NCI-H146 treated with DMSO at 0.1 percent for 48 hours (cell line): ENCODE measurements around the gene MOSPD3.

Source experiments
- DNase-seq: peaks from one replicate; lab custom pipeline; 2025; ENCODE audit not compliant: unreplicated experiment; lab: John Stamatoyannopoulos, UW

The MOSPD3 gene

DNA sequence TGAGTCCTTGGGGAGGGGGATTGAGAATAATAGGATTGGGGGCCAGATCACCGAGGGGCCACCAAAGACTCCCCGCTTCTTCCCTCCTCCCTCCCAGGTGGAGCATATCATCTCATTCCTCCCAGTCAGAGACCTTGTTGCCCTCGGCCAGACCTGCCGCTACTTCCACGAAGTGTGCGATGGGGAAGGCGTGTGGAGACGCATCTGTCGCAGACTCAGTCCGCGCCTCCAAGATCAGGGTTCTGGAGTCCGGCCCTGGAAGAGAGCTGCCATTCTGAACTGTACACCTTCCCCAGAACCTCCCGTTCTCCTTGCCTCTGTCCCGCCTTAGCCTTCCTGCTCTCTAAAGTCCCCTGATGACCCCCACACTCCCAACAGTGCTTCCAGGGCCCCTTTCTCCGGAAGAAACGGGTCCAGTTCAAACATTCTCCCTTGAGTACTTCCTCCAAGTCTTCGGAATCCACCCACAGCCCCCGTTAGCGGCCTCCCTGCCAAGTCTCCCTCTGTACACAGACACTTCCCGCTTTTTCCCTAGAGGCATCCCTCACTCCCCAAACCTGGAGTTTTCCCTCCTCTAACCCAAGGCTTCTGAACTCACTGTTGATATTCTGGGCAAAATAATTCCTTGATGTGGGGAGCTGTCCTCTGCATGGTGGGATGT is 22.1 kb upstream of the MOSPD3 start:
- no peak for DNase-seq

DNA sequence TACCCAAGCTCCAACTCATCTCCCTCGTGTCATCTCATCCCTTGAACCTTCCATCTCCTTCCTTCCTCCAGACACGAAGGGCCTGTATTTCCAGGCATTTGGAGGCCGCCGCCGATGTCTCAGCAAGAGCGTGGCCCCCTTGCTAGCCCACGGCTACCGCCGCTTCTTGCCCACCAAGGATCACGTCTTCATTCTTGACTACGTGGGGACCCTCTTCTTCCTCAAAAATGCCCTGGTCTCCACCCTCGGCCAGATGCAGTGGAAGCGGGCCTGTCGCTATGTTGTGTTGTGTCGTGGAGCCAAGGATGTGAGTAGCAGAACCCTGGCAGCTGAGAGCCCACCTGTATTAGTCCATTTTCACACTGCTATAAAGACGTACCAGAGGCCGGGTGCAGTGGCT is 20.7 kb upstream of the MOSPD3 start:
- DNase-seq, result no peak

DNA sequence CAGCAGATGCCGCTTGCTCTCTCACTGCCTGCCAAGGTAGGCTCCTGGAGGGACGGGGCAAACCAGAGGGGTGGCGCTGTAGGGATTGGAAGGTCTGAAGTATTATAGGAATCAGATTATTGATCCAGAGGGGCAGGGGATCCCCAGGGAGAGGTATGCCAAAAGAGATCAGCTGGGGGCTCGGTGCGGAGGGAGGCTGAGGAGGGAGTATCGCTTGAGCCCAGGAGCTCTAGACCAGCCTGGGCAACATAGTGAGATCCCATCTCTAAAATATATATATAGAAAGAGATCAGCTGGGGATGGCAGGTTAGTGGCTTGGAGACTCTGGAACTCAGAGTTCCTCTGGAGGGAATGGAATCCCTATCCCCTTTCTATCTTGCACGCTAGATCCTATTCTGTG is 17.2 kb upstream of the MOSPD3 start:
- no peak for DNase-seq

DNA sequence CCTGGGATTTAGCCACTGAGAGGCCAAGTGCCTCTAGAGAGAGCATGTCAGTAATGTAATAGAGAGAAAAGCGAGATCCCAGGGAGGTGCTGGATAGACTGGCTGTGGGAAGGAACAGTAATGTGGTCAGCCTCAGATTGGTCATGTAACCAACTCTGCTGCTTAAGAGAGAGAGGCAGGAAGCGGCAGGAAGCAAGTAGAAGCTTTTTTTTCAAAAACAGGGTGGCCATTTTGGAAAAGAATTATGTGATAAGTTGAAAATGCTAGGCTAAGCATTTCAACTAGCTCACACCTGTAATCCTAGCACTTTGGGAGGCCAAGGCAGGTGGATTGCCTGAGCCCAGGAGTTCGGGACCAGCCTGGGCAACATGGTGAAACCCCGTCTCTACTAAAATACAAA is 13.9 kb upstream of the MOSPD3 start:
- DNase-seq, result no peak

DNA sequence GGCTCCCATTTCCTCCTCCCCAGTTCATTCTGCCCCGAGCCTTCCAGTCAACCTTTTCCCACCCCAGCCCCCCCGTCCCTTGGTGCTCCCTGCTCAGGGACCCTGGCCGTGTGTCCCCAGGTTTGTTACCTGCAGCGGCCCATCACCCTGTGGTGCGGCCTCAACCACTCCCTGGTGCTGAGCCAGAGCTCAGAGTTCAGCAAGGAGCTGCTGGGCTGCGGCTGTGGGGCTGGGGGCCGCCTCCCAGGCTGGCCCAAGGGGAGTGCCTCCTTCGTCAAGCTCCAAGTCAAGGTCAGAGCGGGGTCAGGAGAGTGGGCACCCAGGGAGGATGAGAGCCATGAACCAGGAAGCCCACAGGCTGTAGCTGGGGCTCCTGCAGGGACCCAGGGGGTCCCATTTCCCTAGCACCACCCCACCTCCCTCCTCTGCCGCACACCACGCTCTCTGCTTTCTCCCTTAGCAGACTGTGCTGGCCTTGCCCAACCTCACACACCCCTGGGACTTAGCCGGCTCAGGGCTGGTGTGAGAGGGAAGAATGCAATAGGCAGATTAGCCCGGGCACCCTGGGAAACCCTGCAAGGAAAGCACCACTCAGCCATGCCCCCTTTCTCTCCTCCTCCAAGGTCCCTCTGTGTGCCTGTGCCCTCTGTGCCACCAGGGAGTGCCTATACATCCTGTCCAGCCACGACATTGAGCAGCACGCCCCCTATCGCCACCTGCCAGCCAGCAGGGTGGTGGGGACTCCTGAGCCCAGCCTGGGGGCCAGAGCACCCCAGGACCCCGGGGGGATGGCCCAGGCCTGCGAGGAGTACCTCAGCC is 12.2 kb upstream of the MOSPD3 start:
- DNase-seq, result no peak

DNA sequence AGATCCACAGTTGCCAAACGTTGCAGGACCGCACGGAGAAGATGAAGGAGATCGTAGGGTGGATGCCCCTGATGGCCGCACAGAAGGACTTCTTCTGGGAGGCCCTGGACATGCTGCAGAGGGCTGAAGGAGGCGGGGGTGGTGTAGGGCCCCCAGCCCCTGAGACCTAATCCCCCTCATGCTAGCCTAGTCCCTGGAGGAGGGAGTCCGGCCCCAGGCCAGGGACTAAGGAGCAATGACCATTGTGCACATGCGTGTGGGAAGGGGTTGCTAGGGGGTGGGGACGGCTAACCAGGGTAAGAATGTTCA is 11.7 kb upstream of the MOSPD3 start:
- DNase-seq, result no peak

DNA sequence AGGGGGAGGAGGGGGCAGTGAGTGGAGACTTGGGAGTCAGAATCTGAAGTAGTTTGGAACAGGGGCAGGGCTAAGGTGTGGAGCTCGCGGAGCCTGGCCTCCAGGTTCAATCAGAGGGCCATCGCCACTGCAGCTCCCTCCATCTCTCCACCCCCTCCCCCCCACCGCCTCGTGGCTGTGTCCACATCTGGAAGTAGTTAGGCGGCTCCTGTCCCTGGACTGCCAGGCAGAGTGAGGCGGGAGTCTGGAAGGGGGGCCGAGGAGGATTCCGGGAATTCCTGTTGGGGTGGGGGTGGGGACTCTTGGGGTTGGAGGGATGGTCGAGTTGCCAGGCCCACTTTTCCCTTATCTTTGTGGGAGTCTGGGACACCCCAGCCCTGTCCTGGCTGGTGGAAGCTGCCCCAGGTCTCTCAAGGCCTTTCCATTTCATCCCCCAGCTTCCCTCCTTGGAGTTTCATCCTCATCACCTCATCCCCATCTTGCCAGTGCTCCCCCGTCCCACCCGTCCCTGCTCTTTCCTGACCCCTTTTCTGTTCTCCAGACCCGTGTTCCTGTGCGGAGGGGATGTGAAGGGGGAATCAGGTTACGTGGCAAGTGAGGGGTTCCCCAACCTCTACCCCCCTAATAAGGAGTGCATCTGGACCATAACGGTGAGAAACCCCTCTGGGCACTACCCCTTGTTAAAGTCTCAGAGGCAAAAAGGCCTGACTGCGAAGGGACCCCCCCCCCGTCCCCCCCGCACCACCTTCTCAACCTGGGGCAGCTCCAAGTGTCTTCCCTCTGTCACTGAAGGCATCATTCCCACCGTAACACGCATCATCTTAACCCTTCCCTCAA is 9.2 kb upstream of the MOSPD3 start:
- DNase-seq, result no peak

DNA sequence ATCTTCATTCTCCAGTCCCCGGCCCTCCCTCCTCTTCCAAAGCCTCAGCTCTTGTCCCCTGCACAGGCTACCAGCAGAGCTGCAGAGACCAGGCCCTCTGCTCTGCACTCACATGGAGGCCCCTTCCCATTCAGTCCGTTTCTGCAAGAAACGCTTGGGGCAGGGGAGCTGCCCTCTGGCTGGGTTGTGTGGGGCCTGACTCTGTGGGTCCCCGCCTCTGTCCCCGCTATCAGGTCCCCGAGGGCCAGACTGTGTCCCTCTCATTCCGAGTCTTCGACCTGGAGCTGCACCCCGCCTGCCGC is 8.7 kb upstream of the MOSPD3 start:
- DNase-seq, result no peak

DNA sequence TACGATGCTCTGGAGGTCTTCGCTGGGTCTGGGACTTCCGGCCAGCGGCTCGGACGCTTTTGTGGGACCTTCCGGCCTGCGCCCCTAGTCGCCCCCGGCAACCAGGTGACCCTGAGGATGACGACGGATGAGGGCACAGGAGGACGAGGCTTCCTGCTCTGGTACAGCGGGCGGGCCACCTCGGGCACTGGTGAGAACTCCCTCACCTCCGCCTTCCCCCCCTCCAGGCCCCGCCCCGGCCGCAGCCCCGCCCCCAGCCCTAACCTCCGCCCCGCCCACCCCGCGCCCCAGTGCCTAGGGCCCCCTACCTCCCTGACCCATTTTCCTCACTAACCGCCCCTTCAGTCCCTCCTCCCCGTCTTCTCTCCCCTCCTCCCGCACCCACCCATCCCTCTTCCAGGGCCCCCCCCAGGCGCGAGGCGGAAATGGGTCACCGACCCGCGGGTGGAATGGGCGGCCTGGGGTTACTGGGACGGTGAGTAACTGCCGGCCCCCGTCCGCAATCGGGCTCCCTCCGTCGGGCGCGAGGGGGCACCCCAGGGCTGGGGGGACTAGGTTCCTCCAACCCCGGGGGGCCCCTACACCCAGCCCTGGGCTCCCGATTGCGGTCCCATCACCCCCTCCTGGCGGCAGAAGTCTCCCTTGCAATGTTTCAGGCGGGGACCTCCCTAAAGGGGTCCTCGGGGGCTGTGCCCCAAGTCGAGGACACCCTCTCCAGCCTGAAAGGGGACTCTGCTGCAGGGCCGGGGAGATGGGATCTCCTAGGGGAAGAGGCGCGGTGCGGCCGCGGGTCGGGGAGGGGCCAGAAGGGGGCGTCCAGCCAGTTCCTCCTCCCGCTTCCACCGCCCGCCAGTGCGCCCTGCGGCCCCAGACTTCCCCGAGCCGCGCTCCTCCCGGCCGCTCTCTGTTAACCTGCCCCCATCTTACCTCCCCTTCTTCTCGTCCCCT is 8.0 kb upstream of the MOSPD3 start:
- peak; percentile 43 for DNase-seq

DNA sequence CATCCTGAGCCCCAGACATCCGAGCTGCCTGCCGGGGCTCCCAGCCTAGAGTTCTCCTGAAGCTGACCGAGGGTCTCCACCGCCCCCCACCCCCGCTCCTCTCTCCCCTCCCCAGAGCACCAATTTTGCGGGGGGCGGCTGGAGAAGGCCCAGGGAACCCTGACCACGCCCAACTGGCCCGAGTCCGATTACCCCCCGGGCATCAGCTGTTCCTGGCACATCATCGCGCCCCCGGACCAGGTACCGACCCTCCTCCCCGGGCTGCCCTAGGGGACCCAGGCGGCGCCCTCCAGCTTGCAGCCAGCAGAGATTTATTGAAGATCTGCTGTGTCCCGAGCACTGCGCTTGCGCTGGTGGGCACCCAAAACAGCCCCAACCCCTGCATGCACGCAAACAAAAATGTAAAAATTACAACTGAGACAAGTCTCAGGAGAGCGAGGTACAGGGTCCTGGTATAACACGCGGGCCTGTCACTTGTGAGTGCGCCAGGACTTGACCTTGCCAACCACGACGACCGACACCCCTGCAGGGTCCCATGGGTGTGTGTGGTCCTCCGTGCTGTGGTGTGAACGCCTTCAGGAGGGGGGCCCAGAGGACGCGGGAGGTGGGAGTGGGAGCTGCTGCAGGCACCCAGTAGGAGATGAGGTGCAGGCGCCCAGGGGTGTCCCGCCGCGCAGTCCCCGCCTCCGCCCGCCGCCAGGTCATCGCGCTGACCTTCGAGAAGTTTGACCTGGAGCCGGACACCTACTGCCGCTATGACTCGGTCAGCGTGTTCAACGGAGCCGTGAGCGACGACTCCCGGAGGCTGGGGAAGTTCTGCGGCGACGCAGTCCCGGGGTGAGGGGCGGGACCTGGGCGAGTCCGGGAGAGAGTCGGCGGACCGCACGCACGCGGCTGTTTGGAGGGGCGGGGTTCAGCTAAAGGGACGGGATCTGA is 7.1 kb upstream of the MOSPD3 start:
- no peak for DNase-seq

DNA sequence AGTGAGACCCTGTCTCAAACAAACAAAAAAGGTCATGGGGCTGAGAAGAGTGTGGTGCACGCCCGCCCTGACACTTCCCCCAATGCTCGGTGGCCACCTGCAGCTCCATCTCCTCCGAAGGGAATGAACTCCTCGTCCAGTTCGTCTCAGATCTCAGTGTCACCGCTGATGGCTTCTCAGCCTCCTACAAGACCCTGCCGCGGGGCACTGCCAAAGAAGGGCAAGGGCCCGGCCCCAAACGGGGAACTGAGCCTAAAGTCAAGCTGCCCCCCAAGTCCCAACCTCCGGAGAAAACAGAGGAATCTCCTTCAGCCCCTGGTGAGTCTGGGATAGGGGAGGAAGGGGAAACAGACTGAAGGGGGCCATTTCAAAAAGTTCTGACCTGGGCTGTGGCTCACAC is 6.0 kb upstream of the MOSPD3 start:
- DNase-seq, result no peak

DNA sequence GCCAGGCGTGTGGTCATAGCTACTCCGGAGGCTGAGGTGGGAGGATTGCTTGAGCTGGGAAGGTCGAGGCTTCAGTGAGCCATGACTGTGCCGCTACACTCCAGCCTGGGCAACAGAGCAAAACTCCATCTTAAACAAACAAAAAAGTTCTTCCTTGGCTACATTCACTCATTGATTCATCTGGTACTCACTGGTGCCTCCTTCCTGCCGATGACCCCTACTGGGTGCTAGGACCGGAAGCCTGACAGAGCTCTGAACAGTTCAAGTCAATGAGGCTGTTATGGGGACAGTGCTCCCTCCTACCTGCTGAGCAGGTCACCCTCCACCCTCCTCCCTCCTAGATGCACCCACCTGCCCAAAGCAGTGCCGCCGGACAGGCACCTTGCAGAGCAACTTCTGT is 5.2 kb upstream of the MOSPD3 start:
- no peak for DNase-seq

DNA sequence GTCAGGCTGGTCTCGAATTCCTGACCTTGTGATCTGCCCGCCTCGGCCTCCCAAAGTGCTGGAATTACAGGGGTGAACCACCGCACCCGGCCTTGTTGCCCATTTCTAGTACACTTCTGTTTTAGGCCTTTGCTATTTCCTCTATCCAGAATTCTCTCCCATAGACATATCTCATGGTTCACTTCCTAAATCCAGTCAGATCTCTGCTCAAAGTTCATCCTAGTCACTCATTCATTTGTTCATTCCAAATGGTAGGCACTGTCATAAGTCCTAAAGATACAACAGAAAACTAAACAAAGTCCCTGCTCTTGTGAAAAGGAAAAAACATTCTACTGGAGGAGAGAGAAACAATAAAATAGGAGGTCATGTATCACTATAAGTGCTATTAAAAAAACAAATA is 2.4 kb upstream of the MOSPD3 start:
- no peak for DNase-seq

DNA sequence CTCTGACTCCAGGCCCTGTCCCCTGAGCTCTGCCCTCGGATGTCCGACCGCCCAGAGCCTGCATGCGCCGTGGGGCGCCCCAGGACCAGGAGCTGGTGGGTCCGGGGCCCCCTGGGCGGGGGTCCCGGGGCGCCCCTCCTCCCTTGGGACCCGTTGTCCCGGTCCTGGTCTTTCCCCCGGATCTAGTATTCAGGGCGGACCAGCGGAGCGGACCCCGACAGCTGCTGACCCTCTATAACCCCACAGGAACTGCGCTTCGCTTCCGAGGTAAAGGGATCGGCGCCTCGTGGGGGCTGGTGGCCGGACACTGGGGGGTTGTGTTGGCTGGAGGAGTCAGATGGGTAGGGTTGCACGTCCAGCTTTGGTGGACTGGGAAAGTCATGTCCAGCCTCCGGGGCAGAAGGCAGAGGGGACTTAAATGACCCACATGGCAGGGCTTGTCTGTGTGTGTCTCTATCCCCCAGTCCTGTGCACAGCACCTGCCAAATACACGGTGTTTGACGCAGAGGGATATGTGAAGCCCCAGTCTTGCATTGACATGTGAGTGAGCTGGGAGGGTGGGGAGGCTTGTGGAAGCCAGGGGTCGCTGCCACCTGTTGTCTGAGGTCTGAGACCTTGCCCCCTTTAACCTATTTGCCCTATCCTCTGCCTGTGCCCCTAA is 520 bp downstream of the MOSPD3 start:
- no peak for DNase-seq

DNA sequence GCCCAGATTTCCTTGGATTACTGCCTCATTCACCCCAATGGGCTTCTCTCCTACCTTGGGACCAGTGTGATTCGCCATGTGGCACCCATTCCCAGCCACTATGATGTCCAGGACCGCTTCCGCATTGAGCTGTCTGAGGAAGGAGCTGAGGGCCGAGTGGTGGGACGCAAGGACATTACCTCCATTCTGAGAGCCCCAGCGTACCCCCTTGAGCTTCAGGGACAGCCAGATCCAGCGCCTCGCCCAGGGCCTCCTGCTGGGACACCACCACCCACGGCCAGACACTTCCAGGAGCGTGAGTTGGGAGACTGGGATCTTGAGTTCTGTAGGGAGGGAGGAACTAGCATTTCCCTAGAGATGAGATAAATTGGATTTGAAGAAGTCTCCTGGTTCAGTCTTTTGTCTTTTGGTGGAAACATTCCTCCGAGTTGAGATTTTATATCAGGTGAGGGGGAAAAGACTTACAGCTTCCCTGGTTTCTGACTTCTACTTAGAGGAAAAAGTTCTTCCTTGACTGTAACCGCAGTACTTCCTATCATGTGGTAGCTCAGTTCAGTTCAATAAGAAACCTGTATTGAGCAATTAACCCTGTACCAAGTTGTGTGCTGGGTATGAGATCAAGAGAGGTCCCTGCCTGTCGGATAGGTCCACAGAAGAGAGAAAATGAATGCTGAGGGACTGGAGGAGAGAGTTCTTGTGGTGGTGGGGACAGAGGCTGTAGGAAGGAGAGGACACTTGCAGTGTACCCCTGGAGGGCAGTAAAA is 1.3 kb downstream of the MOSPD3 start:
- no peak for DNase-seq

DNA sequence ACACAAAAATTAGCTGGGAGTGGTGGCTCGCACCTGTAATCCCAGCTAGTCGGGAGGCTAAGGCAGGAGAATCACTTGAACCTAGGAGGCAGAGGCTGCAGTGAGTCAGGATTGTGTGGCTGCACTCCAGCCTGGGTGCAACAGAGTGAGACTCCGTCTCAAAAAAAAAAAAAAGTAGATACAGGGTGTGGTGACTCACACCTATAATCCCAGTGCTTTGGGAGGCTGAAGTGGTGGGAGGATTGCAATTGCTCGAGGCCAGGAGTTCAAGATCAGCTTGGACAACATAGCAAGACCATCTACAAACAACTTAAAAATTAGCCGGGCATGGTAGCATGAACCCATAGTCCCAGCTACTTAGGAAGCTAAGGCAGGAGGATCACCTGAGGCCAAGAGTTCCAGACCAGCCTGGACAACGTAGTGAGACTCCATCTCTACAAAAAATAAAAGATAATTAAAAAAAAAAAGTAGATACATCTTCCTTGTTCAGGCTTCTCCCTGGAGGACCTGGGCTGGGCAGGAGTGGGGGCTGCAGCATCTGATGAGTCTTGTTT is 2.0 kb downstream of the MOSPD3 start:
- DNase-seq, result no peak

DNA sequence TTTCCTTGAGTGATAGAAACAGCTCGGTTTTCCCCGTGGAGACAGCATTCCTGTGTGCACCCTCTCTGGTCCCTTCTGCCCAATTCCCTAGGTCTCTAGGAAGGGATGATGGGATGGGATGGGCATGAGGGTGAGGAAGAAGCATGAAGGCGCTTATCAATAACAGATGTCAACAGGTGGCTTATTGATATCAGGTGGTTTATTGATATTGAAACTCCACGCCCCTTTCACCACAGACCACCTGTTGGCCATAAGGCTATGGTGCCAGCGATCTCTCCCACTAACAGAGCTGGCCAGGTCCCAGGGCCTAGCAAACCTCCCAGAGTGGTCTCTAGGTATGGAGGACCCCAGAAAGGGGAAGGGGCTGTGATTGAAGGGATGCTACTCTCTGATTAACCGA is 7.9 kb downstream of the MOSPD3 start:
- DNase-seq, result no peak

DNA sequence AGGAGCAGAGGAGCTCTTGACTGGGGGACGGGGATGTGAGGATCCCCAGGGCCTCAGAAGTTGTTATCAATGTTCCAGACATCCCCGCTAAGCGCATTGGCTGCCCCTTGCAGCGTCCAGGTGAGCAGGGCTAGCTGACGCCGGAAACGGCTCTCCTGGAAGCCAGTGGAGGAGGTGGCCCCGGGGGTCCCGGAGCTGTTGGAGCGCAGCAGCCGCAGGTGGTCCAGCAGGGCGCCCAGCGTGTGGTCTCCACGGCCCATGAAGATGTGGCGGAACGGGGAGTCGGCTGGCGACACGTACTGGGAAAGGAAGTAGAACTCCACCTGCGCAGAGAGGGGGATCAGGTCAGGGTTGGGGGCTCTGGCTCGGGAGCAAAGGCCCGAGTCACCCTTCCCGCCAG is 8.5 kb downstream of the MOSPD3 start:
- no peak for DNase-seq

DNA sequence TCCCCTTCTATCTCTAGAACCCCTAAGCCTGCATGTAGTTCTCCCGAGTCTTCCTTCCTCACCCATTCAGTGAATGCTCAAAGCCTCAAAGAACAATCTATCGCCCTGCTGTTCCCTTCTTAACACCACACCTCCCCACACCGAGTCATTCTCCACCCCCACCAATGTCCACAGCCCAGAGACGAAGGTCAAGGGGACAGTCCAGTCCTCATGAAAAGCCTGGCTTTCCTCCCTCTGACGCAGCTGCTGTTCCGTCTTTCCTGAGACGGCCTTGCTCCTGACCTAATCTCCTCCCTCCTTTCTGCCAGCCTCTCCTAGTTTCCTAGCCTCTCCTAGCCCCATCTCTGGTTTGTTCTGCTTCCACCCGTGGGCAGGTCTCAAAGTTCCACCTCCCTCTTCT is 9.2 kb downstream of the MOSPD3 start:
- DNase-seq, result no peak
